HG03442 (cell line): ENCODE data around the gene CLCC1.

Source experiments
- ATAC-seq: cut with Tn5 transposase; IDR thresholded peaks from one replicate; pipeline ENCODE4 v1.9.1; 2021; ENCODE audit warnings: mild to moderate bottlenecking, moderate library complexity; ENCODE audit not compliant: unreplicated experiment

The CLCC1 gene

DNA sequence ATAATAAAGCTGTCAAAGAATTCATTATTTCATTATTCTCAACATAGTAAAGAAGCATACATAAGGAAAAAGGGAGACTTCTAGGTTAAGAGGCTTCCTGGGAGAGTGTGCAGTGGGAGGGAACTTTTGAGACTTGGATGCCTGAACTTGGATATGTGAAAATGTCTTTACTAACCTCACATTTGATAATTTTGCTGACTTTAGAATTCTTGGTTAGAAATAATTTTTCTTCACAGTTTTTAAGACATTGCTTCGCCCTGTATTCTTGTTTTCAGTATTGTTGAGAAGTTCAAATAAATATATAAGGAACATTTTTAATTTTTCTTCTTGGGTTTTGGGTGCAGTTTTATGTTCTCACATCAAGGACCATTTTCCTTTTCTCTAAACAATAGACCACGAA is 46.5 kb downstream of the CLCC1 start:
- ATAC-seq, result no peak
